IMR-90 (cell line): ENCODE results near the gene NAPB. TPM values are rescaled to one million over a fixed set of nuclear protein-coding genes. Genes with fewer than 3 reads are reported as not detected.

Experiments
- ATAC-seq: fragments of 200-7000 bp; cut with Tn5 transposase; 2 replicates; pipeline ENCODE4 v1.9.1; 2020; ENCODE audit warnings: low read depth, mild to moderate bottlenecking, moderate library complexity
- BruUV-seq: library from RNA; stranded (reverse); fragments of 400-500 nt; replicated peaks from 2 replicates; lab custom pipeline; 2021; lab: Mats Ljungman, UMichigan
- CTCF ChIA-PET: fragments of 300-600 bp; formaldehyde crosslinking; extraction: SDS; loops from one replicate; lab custom pipeline; 2021; ENCODE audit warnings: antibody characterized with exemption; lab: Yijun Ruan, JAX
- POLR2A ChIA-PET: fragments of 300-600 bp; sonication (Branson Sonifier 250); formaldehyde crosslinking; loops from one replicate; lab custom pipeline; 2022; ENCODE audit warnings: antibody characterized with exemption; ENCODE audit not compliant: unreplicated experiment; lab: Charles Lee
- DNase-seq: peaks from one replicate; pipeline ENCODE4 v3.0.0; 2013
- H2AFZ ChIP-seq: replicated peaks from 2 replicates; pipeline ENCODE3; 2013; ENCODE audit warnings: low read length, mild to moderate bottlenecking; ENCODE audit not compliant: poor library complexity
- H2AK5ac ChIP-seq: 2 replicates; pipeline ENCODE4 v1.6.1; 2013; ENCODE audit warnings: low read depth, low read length, inconsistent platforms
- H2AK9ac ChIP-seq: replicated peaks from 2 replicates; pipeline ENCODE3; 2013; ENCODE audit warnings: mild to moderate bottlenecking, low read depth, low read length, moderate library complexity; ENCODE audit not compliant: poor library complexity
- H2BK120ac ChIP-seq: 2 replicates; pipeline ENCODE4 v1.6.1; 2013; ENCODE audit warnings: low read depth, low read length, inconsistent platforms
- H2BK15ac ChIP-seq: 3 replicates; pipeline ENCODE4 v1.6.1; 2013; ENCODE audit warnings: low read depth, low read length, inconsistent platforms
- H2BK20ac ChIP-seq: 2 replicates; pipeline ENCODE4 v1.6.1; 2013; ENCODE audit warnings: low read depth, mild to moderate bottlenecking, inconsistent platforms, low read length, moderate library complexity
- H2BK5ac ChIP-seq: 2 replicates; pipeline ENCODE4 v1.6.1; 2013; ENCODE audit warnings: mild to moderate bottlenecking, low read depth, low read length, inconsistent platforms; ENCODE audit not compliant: poor library complexity, severe bottlenecking
- H3K14ac ChIP-seq: replicated peaks from 2 replicates; pipeline ENCODE4 v1.6.1; 2013; ENCODE audit warnings: low read depth, low read length, inconsistent platforms
- H3K18ac ChIP-seq: 2 replicates; pipeline ENCODE4 v1.6.1; 2013; ENCODE audit warnings: low read depth, low read length, control low read depth
- H3K23ac ChIP-seq: 2 replicates; pipeline ENCODE4 v1.6.1; 2013; ENCODE audit warnings: low read depth, low read length, inconsistent platforms
- H3K27ac ChIP-seq: 2 replicates; pipeline ENCODE4 v1.5.1; 2013; ENCODE audit warnings: mild to moderate bottlenecking, control low read depth, low read length; ENCODE audit not compliant: insufficient read depth
- H3K27me3 ChIP-seq: 2 replicates; pipeline ENCODE4 v1.6.1; 2013; ENCODE audit warnings: low read length; ENCODE audit not compliant: control insufficient read depth, insufficient read depth
- H3K36me3 ChIP-seq: 2 replicates; pipeline ENCODE4 v1.6.1; 2013; ENCODE audit warnings: low read length, mixed read lengths; ENCODE audit not compliant: control insufficient read depth, insufficient read depth
- H3K4ac ChIP-seq: 2 replicates; pipeline ENCODE4 v1.6.1; 2013; ENCODE audit warnings: low read depth, low read length, inconsistent platforms
- H3K4me1 ChIP-seq: 2 replicates; pipeline ENCODE4 v1.6.1; 2013; ENCODE audit warnings: low read length, mixed read lengths; ENCODE audit not compliant: control insufficient read depth, insufficient read depth
- H3K4me2 ChIP-seq: 2 replicates; pipeline ENCODE4 v1.6.1; 2013; ENCODE audit warnings: low read depth, mild to moderate bottlenecking, control low read depth, low read length, moderate library complexity
- H3K4me3 ChIP-seq: 2 replicates; pipeline ENCODE4 v1.5.1; 2013; ENCODE audit warnings: low read depth, mild to moderate bottlenecking, control low read depth, low read length, moderate library complexity; ENCODE audit not compliant: insufficient read depth
- H3K56ac ChIP-seq: 2 replicates; pipeline ENCODE4 v1.6.1; 2013; ENCODE audit warnings: low read length, inconsistent platforms; ENCODE audit not compliant: insufficient read depth; ENCODE audit errors: extremely low read depth
- H3K79me1 ChIP-seq, 2 experiments: 2 replicates each; pipeline ENCODE4 v1.6.1; 2013; ENCODE audit warnings: low read length in 2 of 2, inconsistent platforms in 1 of 2, low read depth in 1 of 2
- H3K9ac ChIP-seq: 2 replicates; pipeline ENCODE4 v1.6.1; 2013; ENCODE audit warnings: low read depth, low read length, control low read depth
- H3K9me1 ChIP-seq: 2 replicates; pipeline ENCODE4 v1.6.1; 2013; ENCODE audit warnings: low read length, inconsistent platforms; ENCODE audit not compliant: insufficient read depth
- H3K9me3 ChIP-seq: 2 replicates; pipeline ENCODE4 v1.6.1; 2013; ENCODE audit warnings: low read length; ENCODE audit not compliant: control insufficient read depth, insufficient read depth
- H4K20me1 ChIP-seq: 2 replicates; pipeline ENCODE4 v1.6.1; 2013; ENCODE audit warnings: low read length, inconsistent platforms; ENCODE audit not compliant: insufficient read depth
- H4K5ac ChIP-seq: 2 replicates; pipeline ENCODE4 v1.6.1; 2013; ENCODE audit warnings: mild to moderate bottlenecking, low read depth, low read length, control low read depth
- H4K8ac ChIP-seq, 2 experiments: 2 replicates each; pipeline ENCODE4 v1.6.1; 2013; ENCODE audit warnings: low read depth in 2 of 2, low read length in 2 of 2, control low read depth in 1 of 2, inconsistent platforms in 1 of 2
- H4K91ac ChIP-seq: 2 replicates; pipeline ENCODE4 v1.6.1; 2013; ENCODE audit warnings: low read depth, low read length, inconsistent platforms; ENCODE audit not compliant: insufficient read depth
- BHLHE40 ChIP-seq: fragments of 150-350 bp; IDR thresholded peaks from 2 replicates; pipeline ENCODE4 v1.6.1; 2016; ENCODE audit warnings: mild to moderate bottlenecking, low read depth, low read length
- CEBPB ChIP-seq: IDR thresholded peaks from 2 replicates; pipeline ENCODE4 v1.6.1; 2012; ENCODE audit warnings: low read depth, low read length, improper control_type of control experiment
- CHD1 ChIP-seq: IDR thresholded peaks from 2 replicates; pipeline ENCODE4 v1.6.1; 2012; ENCODE audit warnings: low read depth, low read length, improper control_type of control experiment
- CTCF ChIP-seq: conservative IDR thresholded peaks from 2 replicates; pipeline ENCODE4 v1.5.1; 2012; ENCODE audit warnings: mild to moderate bottlenecking, low read depth, low read length, improper control_type of control experiment
- ELK1 ChIP-seq: fragments of 150-350 bp; IDR thresholded peaks from 2 replicates; pipeline ENCODE4 v1.6.1; 2016; ENCODE audit warnings: low read depth, mild to moderate bottlenecking, low read length, moderate library complexity, borderline replicate concordance
- FOS ChIP-seq: fragments of 150-350 bp; IDR thresholded peaks from 2 replicates; pipeline ENCODE4 v1.6.1; 2016; ENCODE audit warnings: low read depth, low read length
- MAFK ChIP-seq: IDR thresholded peaks from 2 replicates; pipeline ENCODE4 v1.6.1; 2012; ENCODE audit warnings: low read depth, low read length, improper control_type of control experiment
- MAZ ChIP-seq: IDR thresholded peaks from 2 replicates; pipeline ENCODE4 v1.6.1; 2012; ENCODE audit warnings: low read depth, mild to moderate bottlenecking, low read length, improper control_type of control experiment, moderate library complexity, borderline replicate concordance
- MXI1 ChIP-seq: IDR thresholded peaks from 2 replicates; pipeline ENCODE4 v1.6.1; 2012; ENCODE audit warnings: low read depth, mild to moderate bottlenecking, low read length, moderate library complexity, borderline replicate concordance
- NFE2L2 ChIP-seq: fragments of 150-350 bp; IDR thresholded peaks from 2 replicates; pipeline ENCODE4 v1.6.1; 2016; ENCODE audit warnings: low read depth, mild to moderate bottlenecking, low read length
- RAD21 ChIP-seq: IDR thresholded peaks from 2 replicates; pipeline ENCODE4 v1.6.1; 2012; ENCODE audit warnings: low read length, improper control_type of control experiment
- RCOR1 ChIP-seq: IDR thresholded peaks from 2 replicates; pipeline ENCODE4 v1.6.1; 2012; ENCODE audit warnings: mild to moderate bottlenecking, low read length, improper control_type of control experiment; ENCODE audit not compliant: insufficient replicate concordance
- RFX5 ChIP-seq: IDR thresholded peaks from 2 replicates; pipeline ENCODE4 v1.8.0; 2012; ENCODE audit warnings: low read depth, mild to moderate bottlenecking, low read length, moderate library complexity
- SMC3 ChIP-seq: fragments of 150-350 bp; IDR thresholded peaks from 2 replicates; pipeline ENCODE4 v1.6.1; 2016; ENCODE audit warnings: low read depth, mild to moderate bottlenecking, antibody characterized with exemption, low read length, moderate library complexity
- WGBS, 2 experiments: methylation state at CpG; one replicate each; pipeline versions ENCODE4 v1.1.5 to v1.1.7; 2013; ENCODE audit warnings: missing lambda C conversion rate in 2 of 2; ENCODE audit not compliant: insufficient read length in 1 of 2; ENCODE audit errors: extremely low coverage in 2 of 2; 5-methylcytosine and 5-hydroxymethylcytosine counted together
- dilution Hi-C: fragments of 300-500 bp; cut with HindIII; formaldehyde crosslinking; loops from one replicate; pipeline ENCODE4 v1.14.3; 2018; ENCODE audit warnings: low sequenced_read_pairs; ENCODE audit not compliant: unreplicated experiment
- in situ Hi-C: fragments of 300-500 bp; cut with MboI; formaldehyde crosslinking; loops from 3 replicates; pipeline ENCODE4 v1.14.3; 2019; ENCODE audit warnings: low sequenced_read_pairs, inconsistent platforms, mixed read lengths
- intact Hi-C: fragments of 100-400 bp; cut with micrococcal nuclease; formaldehyde crosslinking; loops from 2 replicates; pipeline ENCODE4 v1.10.0; 2022
- polyA plus RNA-seq, 3 experiments: library from polyadenylated mRNA; depleted of rRNA; stranded (reverse); fragments of >200 nt; gene quantifications; 2 replicates each; pipeline ENCODE4 v1.2.3, GENCODE V29; 2012; ENCODE audit warnings: low replicate concordance in 1 of 3
- total RNA-seq: library from RNA; depleted of rRNA; stranded (reverse); fragments of >200 nt; gene quantifications from 2 replicates; pipeline ENCODE4 v1.2.3, GENCODE V29; 2012

NAPB gene
- total and polyA plus RNA-seq, 2 of the 4 experiments (the other 2 are of a cell fraction), result 4.4 to 5.2 TPM

GRCh38 chr20:23437126-23437899 is 16.0 kb upstream of the NAPB start:
- Histone ChIP-seq H2AK9ac (no peak overlapping the region), H3K9me3 (no peaks in the 10 kb centered on the region), H3K79me1 (no peaks in the 10 kb centered on the region), H3K27me3 (peaks cover 10% of the 10 kb centered on the region), H2AFZ (no peak overlapping the region), H3K4me1 (no peaks in the 10 kb centered on the region), H2BK5ac (no peak overlapping the region), H3K9me1 (no peaks in the 10 kb centered on the region), H3K18ac (no peak overlapping the region), H2BK20ac (no peak overlapping the region), H2BK15ac (no peak overlapping the region), H3K27ac (no peak overlapping the region), H3K56ac (no peak overlapping the region), H3K4ac (no peak overlapping the region), H4K20me1 (no peaks in the 10 kb centered on the region), H3K4me3 (no peak overlapping the region), H2AK5ac (no peak overlapping the region), H3K14ac (no peak overlapping the region), H3K23ac (no peak overlapping the region), H3K36me3 (no peaks in the 10 kb centered on the region), H4K91ac (no peak overlapping the region), H4K5ac (no peak overlapping the region), H3K4me2 (no peak overlapping the region), H2BK120ac (no peak overlapping the region), H4K8ac (no peak overlapping the region), H3K9ac (no peak overlapping the region)
- intact Hi-C loops, result no loop called here
- ChIA-PET CTCF (no interaction called here), POLR2A (no interaction called here)
- DNase-seq, result no peak
- dilution Hi-C loops, result no loop called here
- BruUV-seq, result no TSS peak
- in situ Hi-C loops, result no loop called here
- ATAC-seq, result no peak
- WGBS, 2 experiments, result 70% methylated on average over 2 of the region's 9 CpGs; no CpG with 5 or more reads in 1 of the 2 experiments
- TF ChIP-seq NFE2L2, result no peak
- no peak for TF ChIP-seq FOS
- no peak for TF ChIP-seq RCOR1
- no peak for TF ChIP-seq ELK1
- TF ChIP-seq MXI1, result no peak
- TF ChIP-seq BHLHE40, result no peak
- TF ChIP-seq RAD21, result no peak
- TF ChIP-seq CTCF, result no peak
- no peak for TF ChIP-seq CEBPB
- TF ChIP-seq MAFK, result no peak
- TF ChIP-seq MAZ, result no peak
- no peak for TF ChIP-seq RFX5
- TF ChIP-seq CHD1, result no peak
- TF ChIP-seq SMC3, result no peak
